T-helper 1 cell (primary cell): ENCODE results near the gene INTS6.

Source experiments
- DNase-seq, 5 donors: peaks; one replicate each; pipeline ENCODE4 v3.0.0-alpha.2; 2012 to 2020

INTS6 gene

GRCh38 chr13:51341791-51342190, 111.0 kb downstream of the INTS6 start:
- no peak for DNase-seq

GRCh38 chr13:51341232-51341631, 111.6 kb downstream of the INTS6 start:
- DNase-seq, result no peak

- DNase-seq, result no peak
Measured at GRCh38 chr13:51339952-51340732, 112.7 kb downstream of the INTS6 start.

DNA sequence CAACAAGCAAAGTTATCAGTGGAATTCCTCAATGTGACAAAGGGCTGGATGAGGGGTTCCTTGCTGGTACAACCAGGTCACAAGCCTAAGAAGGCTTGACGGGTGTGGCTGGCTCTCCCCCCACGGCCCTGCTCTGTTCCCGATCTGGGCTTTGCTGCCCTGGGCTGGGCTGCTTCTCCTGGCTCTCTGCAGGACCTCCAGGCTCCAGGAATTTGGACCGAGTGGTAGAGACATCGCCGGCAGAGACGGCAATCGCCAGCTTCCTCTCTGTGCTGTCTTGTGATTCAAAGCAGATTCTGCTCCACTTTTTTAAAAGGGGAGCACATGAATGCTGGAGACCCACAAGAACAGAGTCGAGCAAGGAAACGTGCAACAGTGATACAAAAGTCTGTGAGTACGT, 113.5 kb downstream of the INTS6 start, which contains the start of gene SERPINE3:
Gene SERPINE3, plus strand, starts transcription at position 338 of the 400 bp plus-strand sequence. CDS start 1,401 bp downstream, outside the sequence.
- DNase-seq, result no peak

- DNase-seq, result no peak
Measured at GRCh38 chr13:51336746-51337145, 116.1 kb downstream of the INTS6 start.

- DNase-seq, result no peak
Measured at GRCh38 chr13:51333826-51334225, 119.0 kb downstream of the INTS6 start.

- DNase-seq, result no peak
Measured at GRCh38 chr13:51333421-51333820, 119.4 kb downstream of the INTS6 start.

DNA sequence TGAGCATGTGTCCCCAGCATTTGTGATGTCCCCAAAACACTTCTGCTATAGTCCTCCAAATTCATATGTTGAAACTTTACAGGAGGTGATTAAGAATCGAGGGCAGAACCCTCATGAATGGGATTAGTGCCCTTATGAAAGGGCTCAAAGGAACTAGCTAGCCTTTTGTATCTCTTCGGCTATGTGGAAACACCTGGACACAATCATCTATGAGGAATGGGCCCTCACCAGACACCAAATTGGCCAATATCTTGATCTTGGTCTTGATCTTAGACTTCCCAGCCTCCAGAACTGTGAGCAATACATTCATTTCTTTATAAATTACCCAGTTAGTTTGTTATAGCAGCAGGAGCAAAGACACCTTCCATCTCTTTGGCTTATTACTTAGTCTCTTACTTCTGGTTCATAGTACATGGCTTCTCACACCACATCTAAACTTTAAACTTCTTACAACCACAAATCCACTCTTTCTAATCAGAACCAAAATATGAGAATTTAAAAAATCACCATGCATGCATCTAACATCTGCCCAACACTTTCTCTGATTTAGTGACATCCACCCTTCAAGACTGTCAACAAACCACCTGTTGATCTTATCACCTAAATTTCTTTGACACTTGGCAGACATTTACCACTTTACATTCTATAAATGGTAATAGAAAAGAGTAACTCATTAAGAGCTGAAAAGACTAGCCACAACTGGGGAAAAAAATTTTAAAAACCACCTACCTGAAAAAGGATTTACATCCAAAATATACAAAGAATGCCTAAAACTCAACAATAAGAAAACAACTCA, 120.1 kb downstream of the INTS6 start:
- no peak for DNase-seq

DNA sequence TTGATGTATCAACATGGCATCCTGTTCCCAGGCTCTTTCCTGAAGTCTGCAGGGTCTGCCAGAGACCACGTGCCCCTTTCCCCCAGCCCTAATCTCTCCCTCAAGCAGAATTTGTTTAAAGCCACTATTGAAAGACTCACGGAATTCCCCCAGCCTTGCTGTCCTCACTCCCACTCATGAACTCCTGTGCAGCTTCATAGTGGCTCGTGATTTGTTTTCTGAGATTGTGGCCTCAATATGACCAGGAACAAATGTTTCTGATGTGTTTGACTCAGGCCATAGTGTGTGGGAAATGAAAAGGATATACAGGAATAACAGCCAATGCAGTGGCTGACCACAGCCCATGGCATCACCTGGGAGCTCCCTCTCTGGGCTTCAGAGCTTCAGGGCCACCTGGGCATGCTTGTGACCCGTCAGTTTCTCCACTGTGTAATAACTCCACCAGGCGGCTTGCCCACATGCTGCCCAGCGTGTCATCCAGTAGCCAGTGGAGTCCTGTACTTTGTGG, 121.4 kb downstream of the INTS6 start:
- no peak for DNase-seq

DNA sequence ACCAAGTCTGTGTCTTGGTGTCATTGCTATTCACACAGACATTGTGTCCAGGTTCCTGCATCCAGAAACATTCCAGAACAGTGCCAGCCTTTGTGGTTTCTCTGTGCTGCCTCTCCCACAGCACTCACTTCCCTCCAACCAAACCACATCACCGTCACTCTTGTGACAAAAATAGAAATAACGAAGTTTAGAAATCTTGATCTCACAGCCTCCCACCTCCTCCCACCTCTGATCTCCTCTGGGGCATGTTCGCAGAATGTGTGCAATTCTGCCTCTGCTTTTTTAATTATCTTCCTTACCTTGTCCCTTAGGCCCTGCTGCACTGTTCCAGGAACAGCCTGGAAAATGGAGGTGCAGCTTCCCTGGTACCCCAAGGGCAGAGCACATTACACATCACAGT, 122.0 kb downstream of the INTS6 start:
- no peak for DNase-seq

- no peak for DNase-seq
Measured at GRCh38 chr13:51329606-51330005, 123.2 kb downstream of the INTS6 start.

GRCh38 chr13:51328488-51328887, 124.3 kb downstream of the INTS6 start:
- DNase-seq, result no peak

DNA sequence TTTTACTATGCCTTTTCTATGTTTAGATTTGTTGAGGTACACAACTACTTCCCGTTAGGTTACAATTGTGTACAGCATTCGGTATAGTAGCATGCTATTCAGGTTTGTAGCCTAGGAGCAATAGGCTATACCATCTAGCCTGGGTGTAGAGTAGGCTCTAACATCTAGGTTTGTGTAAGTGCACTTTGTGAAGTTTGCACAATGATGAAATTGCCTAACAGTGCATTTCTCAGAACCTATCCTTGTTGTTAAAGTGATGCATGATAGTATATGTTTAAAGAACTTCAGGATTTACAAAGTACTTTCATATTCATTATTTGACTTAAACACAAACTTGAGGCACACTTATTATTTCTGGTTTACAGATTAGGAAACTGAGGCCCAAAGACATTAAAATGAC, 124.9 kb downstream of the INTS6 start:
- DNase-seq, result no peak

DNA sequence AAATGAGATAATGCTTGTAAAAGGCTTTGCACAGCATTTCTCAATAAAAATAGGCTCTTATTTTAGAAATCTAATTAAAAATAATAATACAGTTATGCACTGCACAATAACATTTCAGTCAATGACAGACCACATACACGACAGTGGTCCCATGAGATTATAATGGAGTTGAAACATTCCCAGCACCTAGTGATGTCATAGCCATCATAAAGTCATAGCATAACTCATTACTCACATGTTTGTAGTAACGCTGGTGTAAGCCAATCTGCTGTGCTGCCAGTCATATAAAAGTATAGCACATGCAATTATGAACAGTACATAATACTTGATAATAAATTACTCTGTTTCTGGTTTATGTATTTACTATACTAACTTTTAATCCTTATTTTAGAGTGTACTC, 126.1 kb downstream of the INTS6 start:
- DNase-seq, result no peak

- DNase-seq, result no peak
Measured at GRCh38 chr13:51325837-51326236, 127.0 kb downstream of the INTS6 start.

DNA sequence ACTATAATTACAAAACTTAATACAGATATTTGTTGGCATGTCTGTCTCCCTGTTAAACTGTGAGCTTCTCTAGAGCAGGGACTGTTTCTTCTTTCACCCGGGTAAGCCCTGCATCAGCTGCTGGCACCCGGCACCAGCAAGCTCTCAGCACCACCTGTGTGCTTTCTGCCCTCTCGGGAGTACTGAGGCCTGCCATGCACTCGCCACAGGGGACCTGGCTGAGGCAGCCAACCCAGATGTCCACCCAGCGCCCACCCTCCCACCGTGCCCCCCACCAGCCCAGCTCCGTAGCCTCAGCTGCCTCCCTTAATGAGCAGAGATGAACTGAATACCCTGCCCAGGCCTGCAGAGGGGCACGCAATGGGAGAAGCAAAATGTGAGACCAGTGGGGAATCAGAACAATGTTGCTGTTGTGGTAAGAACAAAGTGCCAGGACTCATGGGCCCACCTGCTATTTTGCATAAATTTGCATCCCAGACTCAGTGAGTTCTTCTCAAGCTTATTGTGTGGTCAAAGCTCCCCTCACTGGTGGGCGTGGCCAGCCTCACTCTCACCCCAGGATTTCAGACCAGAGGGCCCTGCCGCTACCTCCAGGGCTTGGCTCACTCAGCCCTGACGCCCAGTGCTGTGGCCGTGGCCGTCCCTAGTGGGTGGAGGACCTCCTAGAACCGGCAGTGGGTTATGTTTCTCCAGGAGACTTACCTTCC, 128.0 kb downstream of the INTS6 start:
- no peak for DNase-seq

GRCh38 chr13:51323824-51324511, 128.9 kb downstream of the INTS6 start:
- no peak for DNase-seq

DNA sequence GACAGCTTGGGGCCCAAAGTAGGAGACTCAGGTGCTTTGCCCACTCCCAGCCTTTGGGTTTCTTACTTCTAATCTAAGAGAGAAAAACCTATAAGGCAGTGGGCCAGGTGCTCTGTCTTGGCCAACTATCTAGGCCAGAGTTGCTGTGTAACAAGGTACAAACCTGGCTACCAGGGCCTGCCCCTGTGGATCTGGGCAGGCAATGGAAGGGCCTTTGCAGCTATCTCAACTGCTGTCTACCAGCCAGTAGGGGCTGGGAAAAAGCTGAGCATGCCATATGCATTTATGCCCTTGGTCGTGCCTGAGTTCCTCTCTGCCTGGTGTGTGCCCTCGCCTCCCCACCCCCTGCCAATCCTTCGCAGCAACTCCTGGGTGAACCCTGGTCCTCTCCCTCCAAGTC, 130.0 kb downstream of the INTS6 start:
- DNase-seq, result no peak

- no peak for DNase-seq
Measured at GRCh38 chr13:51321836-51322235, 131.0 kb downstream of the INTS6 start.

- no peak for DNase-seq
Measured at GRCh38 chr13:51318876-51319275, 134.0 kb downstream of the INTS6 start.

GRCh38 chr13:51318015-51318414, 134.8 kb downstream of the INTS6 start:
- DNase-seq, result no peak

GRCh38 chr13:51317262-51317661, 135.6 kb downstream of the INTS6 start:
- no peak for DNase-seq

- DNase-seq, result no peak
Measured at GRCh38 chr13:51313619-51314018, 139.2 kb downstream of the INTS6 start.
